IPS-18c (cell line): ENCODE measurements around the gene ZBTB44.
"Not testable (repeated sequence)": the region's sequence is repeated elsewhere in the genome, so short reads cannot be mapped to it uniquely, and the experiment has no call there.

ENCODE experiments used
- H3K4me3 ChIP-seq: 2 replicates; pipeline ENCODE4 v1.7.0; 2013; ENCODE audit warnings: low read depth, mild to moderate bottlenecking, low read length, moderate library complexity; ENCODE audit not compliant: insufficient read depth
- H3K9me3 ChIP-seq: one replicate; pipeline ENCODE4 v1.6.1; 2013; ENCODE audit warnings: mild to moderate bottlenecking, low read length, moderate library complexity; ENCODE audit not compliant: control insufficient read depth, insufficient read depth

Gene ZBTB44

GRCh38 chr11:130272336-130272735 is 42.4 kb downstream of the ZBTB44 start:
- H3K9me3 ChIP-seq: peaks cover 2% of the 10 kb centered on the region
- H3K4me3 ChIP-seq: no peak overlapping the region

- Histone ChIP-seq H3K9me3 (peaks cover 2% of the 10 kb centered on the region), H3K4me3 (no peak overlapping the region)
These were observed 45.3 kb downstream of the ZBTB44 start for GRCh38 chr11:130269326-130269943.

GRCh38 chr11:130263351-130263750 is 51.4 kb downstream of the ZBTB44 start:
- Histone ChIP-seq H3K9me3 (no peaks in the 10 kb centered on the region), H3K4me3 (no peak overlapping the region)

DNA sequence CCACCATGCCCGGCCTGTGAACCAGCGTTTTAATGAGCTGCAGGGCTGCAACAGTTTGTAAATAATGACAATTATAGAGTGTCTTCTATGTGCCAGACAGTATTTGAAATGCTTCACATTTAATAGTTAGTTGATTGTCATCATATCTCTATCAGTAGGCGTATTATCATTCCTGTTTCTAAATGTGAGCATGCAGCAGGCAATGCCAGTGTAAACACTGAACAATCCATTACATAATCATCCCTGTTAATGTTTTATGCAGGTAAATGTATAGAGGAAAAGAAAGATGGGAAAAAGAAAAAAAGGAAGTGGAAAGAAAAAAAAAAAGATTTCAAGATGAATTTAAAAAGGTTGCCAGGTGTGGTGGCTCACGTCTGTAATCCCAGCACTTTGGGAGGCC is 52.3 kb downstream of the ZBTB44 start:
- Histone ChIP-seq H3K9me3 (no peaks in the 10 kb centered on the region), H3K4me3 (no peak overlapping the region)

GRCh38 chr11:130261571-130261970 is 53.1 kb downstream of the ZBTB44 start:
- H3K9me3 ChIP-seq: no peaks in the 10 kb centered on the region
- no peak overlapping the region for H3K4me3 ChIP-seq

DNA sequence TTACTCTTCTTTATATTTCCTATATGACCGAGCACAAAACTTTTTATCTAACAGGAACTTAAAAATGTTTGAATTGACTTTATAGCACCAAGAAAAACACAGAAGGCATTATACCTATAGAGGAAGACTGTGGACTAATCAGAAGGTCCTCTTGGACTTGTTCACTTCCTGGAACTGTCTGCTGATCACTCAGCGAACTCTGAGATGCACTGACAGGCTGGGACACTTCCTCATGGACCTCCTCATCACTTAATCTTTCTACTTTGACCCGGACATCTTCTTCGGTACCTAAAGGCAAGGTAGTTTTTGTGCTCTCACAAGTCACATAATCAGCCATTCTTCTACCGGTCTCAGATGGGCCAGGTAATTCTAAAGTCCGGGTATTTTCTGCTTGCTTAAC is 54.0 kb downstream of the ZBTB44 start:
- no peak overlapping the region for H3K4me3 ChIP-seq
- no peaks in the 10 kb centered on the region for H3K9me3 ChIP-seq

- Histone ChIP-seq H3K9me3 (no peaks in the 10 kb centered on the region), H3K4me3 (no peak overlapping the region)
These were observed 54.6 kb downstream of the ZBTB44 start for GRCh38 chr11:130260080-130260627.

DNA sequence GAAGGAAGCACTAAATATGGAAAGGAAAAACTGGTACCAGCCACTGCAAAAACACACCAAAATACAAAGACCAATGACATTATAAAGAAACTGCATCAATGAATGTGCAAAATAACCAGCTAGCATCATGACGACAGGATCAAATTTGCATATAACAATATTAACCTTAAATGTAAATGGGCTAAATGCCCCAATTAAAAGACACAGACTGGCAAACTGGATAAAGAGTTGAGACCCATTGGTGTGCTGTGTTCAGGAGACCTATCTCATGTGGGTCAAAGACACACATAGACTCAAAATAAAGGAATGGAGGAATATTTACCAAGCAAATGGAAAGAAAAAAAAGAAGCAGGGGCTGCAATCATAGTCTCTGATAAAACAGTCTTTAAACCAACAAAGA is 63.0 kb downstream of the ZBTB44 start:
- H3K4me3 ChIP-seq: not testable (repeated sequence)

GRCh38 chr11:130249929-130250328 is 64.8 kb downstream of the ZBTB44 start:
- not testable (repeated sequence) for H3K9me3 ChIP-seq, H3K4me3 ChIP-seq

More for the DNA sequence above, 63.0 kb downstream of the ZBTB44 start:
- H3K9me3 ChIP-seq: not testable (repeated sequence)

DNA sequence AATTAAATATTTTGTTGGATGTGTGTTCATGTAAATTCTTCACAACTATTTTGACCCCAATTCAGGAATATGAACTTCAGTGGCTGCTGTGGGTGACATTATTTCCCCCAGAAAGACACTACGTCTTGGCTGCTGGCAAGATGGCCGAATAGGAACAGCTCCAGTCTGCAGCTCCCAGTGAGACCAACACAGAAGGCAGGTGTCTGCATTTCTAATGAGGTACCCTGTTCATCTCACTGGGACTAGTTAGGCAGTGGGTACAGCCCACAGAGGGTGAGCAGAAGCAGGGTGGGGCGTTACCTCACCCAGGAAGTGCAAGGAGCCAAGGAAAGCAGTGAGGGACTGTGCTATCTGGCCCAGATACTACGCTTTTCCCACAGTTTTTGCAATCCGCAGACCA is 65.3 kb downstream of the ZBTB44 start:
- Histone ChIP-seq H3K4me3 (no peak overlapping the region), H3K9me3 (peaks cover 2% of the 10 kb centered on the region)

DNA sequence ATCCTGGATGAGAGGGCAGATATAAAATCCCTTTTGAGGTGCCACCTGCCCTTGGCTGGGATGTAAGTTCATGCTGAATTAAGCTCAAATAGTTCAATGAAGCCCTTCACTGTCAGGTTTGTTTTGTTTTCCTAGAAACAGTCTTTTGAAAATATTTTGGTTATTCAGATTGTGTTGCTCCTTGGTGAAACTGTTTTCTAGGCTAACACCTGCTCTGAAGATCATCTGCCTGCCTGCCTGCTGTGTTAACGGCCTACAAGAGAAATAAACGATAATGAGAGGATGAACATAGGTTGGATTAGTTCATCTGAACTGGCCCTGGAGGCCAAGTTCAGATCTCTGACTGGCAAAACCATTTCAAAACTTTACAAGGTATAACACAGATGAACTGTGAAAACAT is 67.4 kb downstream of the ZBTB44 start:
- Histone ChIP-seq H3K9me3 (peaks cover 2% of the 10 kb centered on the region), H3K4me3 (no peak overlapping the region)

DNA sequence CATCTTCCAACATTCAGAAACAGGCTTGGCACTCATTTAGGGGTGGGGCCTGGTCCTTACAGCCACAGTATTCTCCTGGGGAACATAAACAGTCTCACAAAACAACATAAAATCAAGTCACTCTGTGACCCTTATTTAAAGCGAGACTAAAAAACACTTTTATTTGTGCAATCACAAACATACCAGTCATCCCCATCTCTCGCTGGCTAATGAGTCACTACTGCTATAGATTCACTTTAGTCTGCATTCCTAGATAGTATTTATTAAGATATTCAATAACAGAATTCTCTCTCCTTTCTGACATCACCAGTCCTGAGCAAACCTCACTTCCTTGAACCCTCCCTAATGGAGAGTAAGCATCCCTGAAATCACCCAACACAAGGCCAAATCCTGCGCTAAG is 68.0 kb downstream of the ZBTB44 start:
- Histone ChIP-seq H3K4me3 (no peak overlapping the region), H3K9me3 (peaks cover 2% of the 10 kb centered on the region)

DNA sequence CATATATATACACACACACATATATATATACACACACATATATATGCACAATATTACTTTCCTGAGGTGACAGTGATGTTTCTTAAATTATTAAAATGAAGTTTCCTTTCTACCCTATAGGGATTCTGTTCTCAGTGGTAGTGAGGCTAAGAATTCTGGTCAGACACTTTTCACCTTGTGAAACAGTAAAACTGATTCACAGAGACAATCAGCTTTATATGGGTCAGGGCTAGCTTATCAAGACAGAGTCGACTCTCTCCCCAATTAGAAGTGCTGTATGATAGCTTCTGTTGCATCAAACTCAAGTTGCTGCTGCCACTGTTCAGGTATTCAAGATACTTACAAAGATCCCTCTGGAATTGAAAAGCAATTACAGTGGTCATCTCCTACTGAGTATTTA is 68.4 kb downstream of the ZBTB44 start:
- no peak overlapping the region for H3K4me3 ChIP-seq
- peaks cover 2% of the 10 kb centered on the region for H3K9me3 ChIP-seq

- not testable (repeated sequence) for H3K4me3 ChIP-seq, H3K9me3 ChIP-seq
These were observed 69.3 kb downstream of the ZBTB44 start for GRCh38 chr11:130245375-130245774.

- H3K4me3 ChIP-seq: no peak overlapping the region
- peaks cover 2% of the 10 kb centered on the region for H3K9me3 ChIP-seq
These were observed 69.9 kb downstream of the ZBTB44 start for GRCh38 chr11:130244848-130245247.

DNA sequence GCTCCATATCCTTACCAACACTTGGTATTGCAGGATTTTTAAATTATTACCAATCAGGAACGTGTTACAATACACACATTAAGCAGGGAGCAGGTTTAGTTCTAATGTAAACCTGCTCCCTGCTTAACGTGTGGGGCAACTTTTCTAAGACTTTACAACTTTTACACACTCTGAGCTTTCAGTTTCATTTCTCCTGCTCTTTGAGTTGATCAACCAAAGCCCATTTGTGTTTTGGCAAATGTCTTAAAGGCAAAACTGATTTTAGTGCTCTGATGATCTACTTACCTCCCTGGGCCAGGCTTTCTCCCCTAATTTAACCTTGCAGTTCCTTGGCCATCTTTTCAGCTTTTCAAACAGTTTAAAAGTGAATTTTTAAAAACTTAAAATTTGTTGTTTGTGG is 70.9 kb downstream of the ZBTB44 start:
- Histone ChIP-seq H3K9me3 (peaks cover 2% of the 10 kb centered on the region), H3K4me3 (no peak overlapping the region)

GRCh38 chr11:130241713-130242112 is 73.0 kb downstream of the ZBTB44 start:
- Histone ChIP-seq H3K9me3 (no peaks in the 10 kb centered on the region), H3K4me3 (no peak overlapping the region)

- H3K4me3 ChIP-seq: no peak overlapping the region
- no peaks in the 10 kb centered on the region for H3K9me3 ChIP-seq
These were observed 77.3 kb downstream of the ZBTB44 start for GRCh38 chr11:130237282-130238006.
